ENCODE results near the gene OS9. TPM values are rescaled to one million over a fixed set of nuclear protein-coding genes. Genes with fewer than 3 reads are reported as not detected.

OS9 gene
- total and polyA plus RNA-seq, 2 of the 4 experiments (the other 2 are of a cell fraction), result 159 to 272 TPM

DNA sequence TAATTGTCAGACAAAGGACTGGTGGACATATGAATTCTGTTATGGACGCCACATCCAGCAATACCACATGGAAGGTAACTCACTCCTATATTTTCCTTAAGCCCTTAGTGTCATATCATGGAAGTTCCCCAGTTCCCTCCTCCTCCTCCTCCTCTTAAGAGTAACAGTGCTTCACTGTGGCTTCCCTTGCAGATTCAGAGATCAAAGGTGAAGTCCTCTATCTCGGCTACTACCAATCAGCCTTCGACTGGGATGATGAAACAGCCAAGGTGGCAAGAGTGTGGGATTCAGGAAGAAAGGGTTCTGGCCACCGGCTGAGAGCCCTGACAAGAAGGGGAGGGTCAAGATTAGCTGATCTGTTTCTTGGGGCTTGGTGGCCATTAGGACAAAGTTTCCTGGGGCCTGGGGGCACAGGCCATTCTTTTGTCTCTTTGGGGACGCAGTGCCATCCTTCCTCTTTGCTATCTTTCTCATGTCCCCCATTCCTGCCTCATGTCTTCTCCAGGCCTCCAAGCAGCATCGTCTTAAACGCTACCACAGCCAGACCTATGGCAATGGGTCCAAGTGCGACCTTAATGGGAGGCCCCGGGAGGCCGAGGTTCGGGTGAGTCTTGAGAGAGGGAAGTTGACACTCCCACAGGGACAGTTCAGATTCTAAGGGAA lies 2.0 kb downstream of the OS9 start:
- no peak overlapping the region for H3K27ac ChIP-seq (ENCODE audit: insufficient read depth, low read length)
- in situ Hi-C loops (cut with MboI; ENCODE audit: low sequenced_read_pairs), result no loop called here
- H3K27me3 ChIP-seq (ENCODE audit: control insufficient read depth, insufficient read depth, low read length), result no peaks in the 10 kb centered on the region
- no peak overlapping the region for H2BK15ac ChIP-seq (ENCODE audit: low read depth, low read length)
- 0 out of 2 replicates have a peak, but pooled peaks cover 3% of the 10 kb centered on the region for H3K4me1 ChIP-seq (ENCODE audit: control insufficient read depth, insufficient read depth, low read length)
- dilution Hi-C loops (cut with HindIII; ENCODE audit: low sequenced_read_pairs, unreplicated experiment), result no loop called here
- no peak overlapping the region for H3K4me3 ChIP-seq (ENCODE audit: insufficient read depth, low read depth, low read length)
- H3K18ac ChIP-seq (ENCODE audit: low read depth, low read length), result no peak overlapping the region
- peaks cover 17% of the 10 kb centered on the region for H3K36me3 ChIP-seq (ENCODE audit: control insufficient read depth, insufficient read depth, low read length)
- H4K91ac ChIP-seq (ENCODE audit: insufficient read depth, low read depth, low read length), result no peak overlapping the region
- TF ChIP-seq RAD21 (IDR thresholded peaks at IDR 0.05; ENCODE audit: low read length), result no peak
- TF ChIP-seq FOS (IDR thresholded peaks at IDR 0.05; ENCODE audit: low read depth, low read length), result no peak
- TF ChIP-seq CHD1 (IDR thresholded peaks at IDR 0.05; ENCODE audit: low read depth, low read length), result no peak
- TF ChIP-seq NFE2L2 (IDR thresholded peaks at IDR 0.05; ENCODE audit: low read depth, low read length), result no peak
- H3K14ac ChIP-seq (replicated peaks; ENCODE audit: low read depth, low read length), result no peak overlapping the region
- no peak overlapping the region for H3K23ac ChIP-seq (ENCODE audit: low read depth, low read length)
- intact Hi-C loops (cut with micrococcal nuclease), result no loop called here
- no peak overlapping the region for H2BK20ac ChIP-seq (ENCODE audit: low read depth, low read length)
- no peak overlapping the region for H2AK9ac ChIP-seq (replicated peaks; ENCODE audit: low read depth, low read length, poor library complexity)
- DNase-seq, result no peak
- no TSS peak for BruUV-seq (replicated peaks)
- no peak overlapping the region for H2AFZ ChIP-seq (replicated peaks; ENCODE audit: low read length, poor library complexity)
- no peak for ATAC-seq (ENCODE audit: low read depth)
- H3K56ac ChIP-seq (ENCODE audit: extremely low read depth, insufficient read depth, low read length), result no peak overlapping the region
- CTCF ChIA-PET, result no interaction called here
- H3K79me1 ChIP-seq (ENCODE audit: low read depth in 1 of 2, low read length in 2 of 2), result peaks cover 12 to 33% of the 10 kb centered on the region in 2 experiments
- H2AK5ac ChIP-seq (ENCODE audit: low read depth, low read length), result no peak overlapping the region
- H4K8ac ChIP-seq (ENCODE audit: low read depth in 2 of 2, low read length in 2 of 2), result no peak overlapping the region
- H4K20me1 ChIP-seq (ENCODE audit: insufficient read depth, low read length), result no peaks in the 10 kb centered on the region
- no peak overlapping the region for H2BK5ac ChIP-seq (ENCODE audit: low read depth, low read length, poor library complexity, severe bottlenecking)
- H4K5ac ChIP-seq (ENCODE audit: low read depth, low read length), result no peak overlapping the region
- POLR2A ChIA-PET (ENCODE audit: unreplicated experiment), result no interaction called here
- H3K9me1 ChIP-seq (ENCODE audit: insufficient read depth, low read length), result peaks cover 10% of the 10 kb centered on the region
- H3K4ac ChIP-seq (ENCODE audit: low read depth, low read length), result no peak overlapping the region
- H3K9ac ChIP-seq (ENCODE audit: low read depth, low read length), result no peak overlapping the region
- H2BK120ac ChIP-seq (ENCODE audit: low read depth, low read length), result no peak overlapping the region
- 100% methylated on average over 2 of the region's 11 CpGs; no CpG with 5 or more reads in 1 of the 2 experiments for WGBS, 2 experiments (ENCODE audit: extremely low coverage in 2 of 2, insufficient read length in 1 of 2)
- H3K9me3 ChIP-seq (ENCODE audit: control insufficient read depth, insufficient read depth, low read length), result no peaks in the 10 kb centered on the region
- H3K4me2 ChIP-seq (ENCODE audit: low read depth, low read length), result no peak overlapping the region

Measured in IMR-90 (cell line).